ENCODE measurements around the gene C1orf122.
A peak's percentile ranks its signal among the peaks of the same experiment; 100 is the strongest.

Gene C1orf122

GRCh38 chr1:37802439-37802838 lies 5.2 kb upstream of the C1orf122 start:
- DNase-seq, result no peak

GRCh38 chr1:37807220-37807554 lies 403 bp upstream of the C1orf122 start:
- DNase-seq, result no peak

- peak in 1 of 2 donors; percentile 34 for DNase-seq
These were observed 1.1 kb downstream of the C1orf122 start for GRCh38 chr1:37808369-37809319.

- DNase-seq, result no peak
These were observed 2.4 kb downstream of the C1orf122 start for GRCh38 chr1:37809942-37810341.

- peak; percentile 25 to 62 for DNase-seq
These were observed 3.6 kb downstream of the C1orf122 start for GRCh38 chr1:37811027-37811655.

- no peak for DNase-seq
These were observed 6.0 kb downstream of the C1orf122 start for GRCh38 chr1:37813529-37814145.

- no peak for DNase-seq
These were observed 6.7 kb downstream of the C1orf122 start for GRCh38 chr1:37814252-37814651.

DNA sequence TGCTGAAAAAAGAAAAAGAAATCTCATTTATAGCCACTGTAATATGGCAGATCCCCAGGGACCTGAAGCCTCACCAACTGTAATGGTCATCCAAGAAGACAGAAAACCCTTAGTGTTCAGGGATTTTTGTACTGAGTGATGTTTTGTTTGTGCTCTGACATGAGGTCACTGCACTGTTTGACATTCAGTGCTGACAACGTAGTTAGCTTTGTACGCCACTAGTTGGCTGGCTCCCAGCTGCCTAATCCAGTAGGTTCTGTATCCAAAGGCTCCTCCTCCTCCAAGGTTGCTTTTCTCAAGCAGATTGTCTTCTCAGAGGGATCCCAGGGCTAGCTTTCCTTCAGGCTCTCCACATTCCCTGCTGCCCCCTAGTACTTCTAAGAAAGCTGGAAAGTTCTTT lies 9.9 kb downstream of the C1orf122 start:
- DNase-seq, result no peak

DNA sequence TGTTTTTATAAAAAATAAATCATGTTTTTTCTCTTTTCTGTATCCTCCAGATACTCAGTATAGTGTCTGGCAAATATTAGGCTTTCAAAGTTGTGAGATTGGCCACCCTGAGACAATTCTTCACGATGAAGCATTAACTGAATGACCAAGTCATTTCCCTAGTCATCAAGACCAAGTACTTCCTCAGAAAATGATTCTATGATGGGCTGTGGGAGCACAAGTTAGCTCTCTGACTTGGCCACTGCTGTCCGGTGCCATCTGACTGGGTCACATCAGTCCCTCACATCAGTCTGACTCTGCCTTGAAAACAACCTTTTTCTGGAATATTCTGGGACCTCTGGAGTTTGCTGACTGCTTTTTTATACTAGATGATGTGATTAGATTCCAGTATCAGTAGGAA lies 13.9 kb downstream of the C1orf122 start:
- DNase-seq, result no peak

DNA sequence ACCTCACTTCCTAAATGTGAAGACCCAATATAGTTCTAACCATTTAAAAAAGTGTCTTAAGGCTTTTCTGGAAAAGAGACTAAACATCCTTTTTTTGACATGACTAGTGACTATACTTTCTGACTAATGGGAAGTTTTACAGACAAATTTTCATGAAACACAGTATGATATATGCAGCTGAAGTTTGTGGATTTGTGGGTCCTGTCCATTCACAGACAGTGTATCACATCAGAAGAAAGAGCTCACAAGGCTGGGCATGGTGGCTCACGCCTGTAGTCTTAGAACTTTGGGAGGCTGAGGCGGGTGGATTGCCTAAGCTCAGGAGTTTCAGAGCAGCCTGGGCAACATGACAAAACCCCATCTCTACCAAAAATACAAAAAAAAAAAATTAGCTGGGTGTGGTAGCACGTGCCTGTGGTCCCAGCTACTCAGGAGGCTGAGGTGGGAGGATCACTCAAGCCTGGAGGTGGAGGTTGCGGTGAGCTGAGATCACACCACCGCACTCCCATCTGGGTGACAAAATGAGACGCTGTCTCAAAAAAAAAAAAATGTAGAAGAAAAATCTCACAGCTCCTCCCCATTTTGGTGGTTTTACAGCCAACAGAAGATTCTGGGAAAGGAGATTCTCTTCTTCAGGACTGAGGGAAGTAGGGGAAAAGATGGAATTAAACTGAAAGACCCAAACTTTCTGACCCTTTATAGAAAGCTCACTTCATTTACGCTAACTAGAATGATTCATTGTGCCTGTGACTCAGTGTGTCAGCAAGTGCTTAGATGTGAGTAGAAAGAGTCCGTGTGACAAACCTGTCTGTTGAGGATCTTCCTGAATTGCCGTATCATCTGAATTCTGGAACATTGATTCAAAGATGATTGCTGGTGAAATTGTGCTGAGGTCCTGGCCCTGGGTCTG lies 15.6 kb downstream of the C1orf122 start:
- DNase-seq, result no peak

DNA sequence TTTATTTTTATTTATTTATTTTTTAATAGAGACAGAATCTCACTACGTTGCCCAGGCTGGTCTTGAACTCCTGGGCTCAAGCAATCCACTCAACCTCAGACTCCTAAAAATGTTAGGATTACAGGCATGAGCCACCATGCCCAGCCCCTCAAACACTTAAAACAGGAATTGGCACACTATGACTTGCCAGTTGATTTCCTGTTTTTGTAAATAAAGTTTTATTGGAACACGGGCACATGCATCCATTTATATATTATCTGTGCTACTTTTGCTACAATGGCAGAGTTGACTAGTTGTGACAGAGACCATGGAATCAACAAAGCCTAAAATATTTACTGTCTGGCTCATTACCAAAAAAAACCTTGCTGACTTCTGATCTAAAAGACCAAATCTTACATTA lies 16.4 kb downstream of the C1orf122 start:
- DNase-seq, result no peak

- DNase-seq, result no peak
These were observed 17.9 kb downstream of the C1orf122 start for GRCh38 chr1:37825506-37825905.

GRCh38 chr1:37828410-37829074 lies 21.0 kb downstream of the C1orf122 start:
- DNase-seq, result no peak

- DNase-seq, result no peak
These were observed 23.5 kb downstream of the C1orf122 start for GRCh38 chr1:37831109-37831508.

DNA sequence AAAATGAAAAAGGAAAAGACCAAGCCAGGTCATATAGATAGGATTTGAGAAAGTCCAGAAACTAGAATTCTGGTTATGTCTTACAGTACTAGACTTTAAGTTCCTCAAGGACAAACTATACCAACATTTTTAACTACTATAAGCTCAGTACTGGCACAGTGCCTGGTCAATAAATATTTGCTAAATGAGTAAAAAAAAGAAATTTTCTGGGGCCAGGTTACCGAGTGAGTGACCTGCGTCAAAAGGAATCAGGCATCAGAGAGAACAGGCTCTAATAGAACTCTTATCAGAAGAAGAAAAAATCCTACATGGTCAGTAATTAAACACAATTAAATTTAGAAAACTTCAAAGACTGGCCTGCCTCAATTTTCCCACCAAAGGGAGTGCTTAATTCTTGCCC lies 24.2 kb downstream of the C1orf122 start:
- DNase-seq, result no peak

GRCh38 chr1:37836788-37837187 lies 29.2 kb downstream of the C1orf122 start:
- no peak for DNase-seq

DNA sequence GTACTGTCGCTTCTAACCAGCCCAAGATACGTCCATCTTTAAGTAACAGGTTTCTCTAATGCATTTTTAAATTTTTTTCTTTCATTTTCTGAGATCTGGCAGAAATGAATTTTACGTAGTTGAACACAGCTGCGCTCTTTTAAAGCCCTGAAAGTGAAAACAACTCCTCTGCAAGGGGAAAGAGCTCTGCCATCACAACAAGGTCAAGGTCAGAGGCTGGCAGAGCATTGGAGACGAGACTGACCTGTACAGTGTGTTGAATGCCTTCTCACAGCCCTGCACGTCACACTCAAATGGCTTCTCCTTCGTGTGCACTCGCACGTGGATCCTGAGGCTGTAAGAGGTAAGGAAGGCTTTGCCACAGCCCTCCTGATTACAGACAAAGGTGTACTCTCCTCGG lies 32.1 kb downstream of the C1orf122 start:
- no peak for DNase-seq

GRCh38 chr1:37840711-37841110 lies 33.1 kb downstream of the C1orf122 start:
- no peak for DNase-seq

- no peak for DNase-seq
These were observed 34.1 kb downstream of the C1orf122 start for GRCh38 chr1:37841652-37842051.

GRCh38 chr1:37844536-37844935 lies 36.9 kb downstream of the C1orf122 start:
- no peak for DNase-seq

DNA sequence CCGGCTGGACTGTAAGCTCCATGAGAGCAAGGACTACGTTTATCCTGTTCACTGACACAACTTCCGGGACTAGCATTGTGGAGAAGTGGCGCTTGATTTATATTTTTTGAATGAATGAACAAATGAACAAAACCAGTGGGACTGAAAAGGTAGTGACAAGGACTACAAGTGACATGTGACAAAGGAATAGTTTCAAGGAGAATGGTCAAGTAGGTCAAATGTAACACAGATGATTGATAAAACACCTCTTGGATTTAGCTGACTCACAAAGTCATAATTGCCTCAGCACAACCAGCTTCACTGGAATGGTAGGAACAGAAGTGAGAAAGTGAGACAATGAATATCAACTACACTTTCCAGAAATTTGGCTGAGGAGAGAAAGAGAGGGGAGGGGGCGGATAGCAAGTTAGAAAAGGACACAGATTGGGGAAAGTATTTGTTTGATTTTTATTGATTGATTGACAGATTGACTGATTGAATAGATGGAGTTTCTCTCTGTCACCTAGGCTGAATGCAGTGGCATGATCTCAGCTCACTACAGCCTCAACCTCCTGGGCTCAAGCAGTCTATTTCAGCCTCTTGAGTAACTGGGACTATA lies 37.6 kb downstream of the C1orf122 start:
- no peak for DNase-seq

GRCh38 chr1:37845786-37846185 lies 38.2 kb downstream of the C1orf122 start:
- DNase-seq, result no peak
